WTC11 (cell line): ENCODE data around the gene AK8.

Experiments
- CREB1 ChIP-seq: sonication (generic); formaldehyde crosslinking; IDR thresholded peaks from 2 replicates; pipeline ENCODE4 v1.8.0; 2023; ENCODE audit warnings: mild to moderate bottlenecking, missing genetic modification reagents
- E2F1 ChIP-seq: sonication (generic); formaldehyde crosslinking; IDR thresholded peaks from 2 replicates; pipeline ENCODE4 v1.8.0; 2022; ENCODE audit warnings: mild to moderate bottlenecking, missing genetic modification reagents
- ESRRA ChIP-seq: sonication (generic); formaldehyde crosslinking; IDR thresholded peaks from 2 replicates; pipeline ENCODE4 v1.8.1; 2022; ENCODE audit warnings: mild to moderate bottlenecking, missing genetic modification reagents, borderline replicate concordance
- ETV6 ChIP-seq: sonication (generic); formaldehyde crosslinking; IDR thresholded peaks from 2 replicates; pipeline ENCODE4 v1.8.1; 2022; ENCODE audit warnings: mild to moderate bottlenecking, missing genetic modification reagents
- IRF1 ChIP-seq: sonication (generic); formaldehyde crosslinking; IDR thresholded peaks from 2 replicates; pipeline ENCODE4 v1.8.0; 2023; ENCODE audit warnings: missing genetic modification reagents
- MAX ChIP-seq: sonication (generic); formaldehyde crosslinking; IDR thresholded peaks from 2 replicates; pipeline ENCODE4 v1.8.0; 2022; ENCODE audit warnings: mild to moderate bottlenecking, missing genetic modification reagents
- MLX ChIP-seq: sonication (generic); formaldehyde crosslinking; IDR thresholded peaks from 2 replicates; pipeline ENCODE4 v1.8.1; 2023; ENCODE audit warnings: mild to moderate bottlenecking, missing genetic modification reagents, moderate library complexity
- ZBTB43 ChIP-seq: sonication (generic); formaldehyde crosslinking; IDR thresholded peaks from 2 replicates; pipeline ENCODE4 v1.8.1; 2023; ENCODE audit warnings: mild to moderate bottlenecking, missing genetic modification reagents
- ZNF138 ChIP-seq: sonication (generic); formaldehyde crosslinking; conservative IDR thresholded peaks from 2 replicates; pipeline ENCODE4 v1.8.1; 2022; ENCODE audit warnings: mild to moderate bottlenecking, moderate library complexity, missing genetic modification reagents
- ZNF232 ChIP-seq: sonication (generic); formaldehyde crosslinking; IDR thresholded peaks from 2 replicates; pipeline ENCODE4 v1.8.0; 2022; ENCODE audit warnings: mild to moderate bottlenecking, missing genetic modification reagents
- TF ChIP-seq, protein P1 (sequence below): fragments of 200-600 bp; IDR thresholded peaks from 2 replicates; pipeline ENCODE4 v1.8.0; 2022; ENCODE audit warnings: antibody characterized with exemption
- TF ChIP-seq, protein P2 (sequence below): sonication (generic); formaldehyde crosslinking; IDR thresholded peaks from 2 replicates; pipeline ENCODE4 v1.8.0; 2023; ENCODE audit warnings: mild to moderate bottlenecking, missing genetic modification reagents
- TF ChIP-seq, protein P3 (sequence below): sonication (generic); formaldehyde crosslinking; IDR thresholded peaks from 2 replicates; pipeline ENCODE4 v1.8.1; 2023; ENCODE audit warnings: mild to moderate bottlenecking, moderate library complexity, missing genetic modification reagents

DNA sequence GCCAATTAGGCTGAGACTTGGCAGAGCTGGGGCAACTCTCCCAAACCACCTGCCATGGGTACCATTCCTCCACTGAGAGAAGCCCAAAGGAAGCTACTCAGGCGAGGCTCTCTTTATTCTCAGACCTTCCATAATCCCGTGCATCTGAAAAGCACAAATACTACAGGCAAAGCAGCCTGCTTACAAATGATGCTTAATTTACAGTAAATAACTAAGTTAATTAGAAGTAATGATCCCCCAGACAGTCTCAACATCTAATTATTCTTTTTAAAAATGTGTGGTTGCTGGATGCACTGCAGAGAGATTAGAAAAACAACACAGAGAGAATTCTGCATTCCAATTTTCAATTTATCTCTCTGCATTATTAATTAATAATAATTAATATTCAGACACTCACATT is 53.1 kb downstream of the AK8 start:
- TF ChIP-seq MLX (no peak), MAX (CRISPR knock-in tag) (no peak), ZNF138 (CRISPR knock-in tag) (no peak), ETV6 (CRISPR knock-in tag) (no peak), ZNF232 (no peak), ZBTB43 (no peak), CREB1 (CRISPR knock-in tag) (no peak), ESRRA (no peak), E2F1 (CRISPR knock-in tag) (no peak), IRF1 (CRISPR knock-in tag) (no peak)
- TF ChIP-seq, protein P1, sequence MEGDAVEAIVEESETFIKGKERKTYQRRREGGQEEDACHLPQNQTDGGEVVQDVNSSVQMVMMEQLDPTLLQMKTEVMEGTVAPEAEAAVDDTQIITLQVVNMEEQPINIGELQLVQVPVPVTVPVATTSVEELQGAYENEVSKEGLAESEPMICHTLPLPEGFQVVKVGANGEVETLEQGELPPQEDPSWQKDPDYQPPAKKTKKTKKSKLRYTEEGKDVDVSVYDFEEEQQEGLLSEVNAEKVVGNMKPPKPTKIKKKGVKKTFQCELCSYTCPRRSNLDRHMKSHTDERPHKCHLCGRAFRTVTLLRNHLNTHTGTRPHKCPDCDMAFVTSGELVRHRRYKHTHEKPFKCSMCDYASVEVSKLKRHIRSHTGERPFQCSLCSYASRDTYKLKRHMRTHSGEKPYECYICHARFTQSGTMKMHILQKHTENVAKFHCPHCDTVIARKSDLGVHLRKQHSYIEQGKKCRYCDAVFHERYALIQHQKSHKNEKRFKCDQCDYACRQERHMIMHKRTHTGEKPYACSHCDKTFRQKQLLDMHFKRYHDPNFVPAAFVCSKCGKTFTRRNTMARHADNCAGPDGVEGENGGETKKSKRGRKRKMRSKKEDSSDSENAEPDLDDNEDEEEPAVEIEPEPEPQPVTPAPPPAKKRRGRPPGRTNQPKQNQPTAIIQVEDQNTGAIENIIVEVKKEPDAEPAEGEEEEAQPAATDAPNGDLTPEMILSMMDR, result no peak
- TF ChIP-seq, protein P2, sequence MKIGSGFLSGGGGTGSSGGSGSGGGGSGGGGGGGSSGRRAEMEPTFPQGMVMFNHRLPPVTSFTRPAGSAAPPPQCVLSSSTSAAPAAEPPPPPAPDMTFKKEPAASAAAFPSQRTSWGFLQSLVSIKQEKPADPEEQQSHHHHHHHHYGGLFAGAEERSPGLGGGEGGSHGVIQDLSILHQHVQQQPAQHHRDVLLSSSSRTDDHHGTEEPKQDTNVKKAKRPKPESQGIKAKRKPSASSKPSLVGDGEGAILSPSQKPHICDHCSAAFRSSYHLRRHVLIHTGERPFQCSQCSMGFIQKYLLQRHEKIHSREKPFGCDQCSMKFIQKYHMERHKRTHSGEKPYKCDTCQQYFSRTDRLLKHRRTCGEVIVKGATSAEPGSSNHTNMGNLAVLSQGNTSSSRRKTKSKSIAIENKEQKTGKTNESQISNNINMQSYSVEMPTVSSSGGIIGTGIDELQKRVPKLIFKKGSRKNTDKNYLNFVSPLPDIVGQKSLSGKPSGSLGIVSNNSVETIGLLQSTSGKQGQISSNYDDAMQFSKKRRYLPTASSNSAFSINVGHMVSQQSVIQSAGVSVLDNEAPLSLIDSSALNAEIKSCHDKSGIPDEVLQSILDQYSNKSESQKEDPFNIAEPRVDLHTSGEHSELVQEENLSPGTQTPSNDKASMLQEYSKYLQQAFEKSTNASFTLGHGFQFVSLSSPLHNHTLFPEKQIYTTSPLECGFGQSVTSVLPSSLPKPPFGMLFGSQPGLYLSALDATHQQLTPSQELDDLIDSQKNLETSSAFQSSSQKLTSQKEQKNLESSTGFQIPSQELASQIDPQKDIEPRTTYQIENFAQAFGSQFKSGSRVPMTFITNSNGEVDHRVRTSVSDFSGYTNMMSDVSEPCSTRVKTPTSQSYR (CRISPR knock-in tag), result no peak
- TF ChIP-seq, protein P3, sequence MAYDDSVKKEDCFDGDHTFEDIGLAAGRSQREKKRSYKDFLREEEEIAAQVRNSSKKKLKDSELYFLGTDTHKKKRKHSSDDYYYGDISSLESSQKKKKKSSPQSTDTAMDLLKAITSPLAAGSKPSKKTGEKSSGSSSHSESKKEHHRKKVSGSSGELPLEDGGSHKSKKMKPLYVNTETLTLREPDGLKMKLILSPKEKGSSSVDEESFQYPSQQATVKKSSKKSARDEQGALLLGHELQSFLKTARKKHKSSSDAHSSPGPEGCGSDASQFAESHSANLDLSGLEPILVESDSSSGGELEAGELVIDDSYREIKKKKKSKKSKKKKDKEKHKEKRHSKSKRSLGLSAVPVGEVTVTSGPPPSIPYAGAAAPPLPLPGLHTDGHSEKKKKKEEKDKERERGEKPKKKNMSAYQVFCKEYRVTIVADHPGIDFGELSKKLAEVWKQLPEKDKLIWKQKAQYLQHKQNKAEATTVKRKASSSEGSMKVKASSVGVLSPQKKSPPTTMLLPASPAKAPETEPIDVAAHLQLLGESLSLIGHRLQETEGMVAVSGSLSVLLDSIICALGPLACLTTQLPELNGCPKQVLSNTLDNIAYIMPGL (CRISPR knock-in tag), result no peak
